Bronchus fibroblast of lung (primary cell): Measurements from ENCODE around the gene EPS8L2. TPM values are rescaled to one million over a fixed set of nuclear protein-coding genes. Genes with fewer than 3 reads are reported as not detected.

Experiments used
- total RNA-seq: library from RNA; depleted of rRNA; stranded (reverse); fragments of >200 nt; gene quantifications from 2 replicates; pipeline ENCODE4 v1.2.3, GENCODE V29; 2015

Gene EPS8L2
- 11.8 and 13.5 TPM in 2 replicates for total RNA-seq

GRCh38 chr11:705646-706438 is at the start of gene EPS8L2:
TSS of gene EPS8L2 (plus strand) at chr11:706231. CDS start at chr11:709408, 3,177 bp downstream.

GRCh38 chr11:694563-695287 is 11.3 kb upstream of the EPS8L2 start, which contains the start of gene DEAF1:
TSS of gene DEAF1 (minus strand) at chr11:695222. CDS start at chr11:695047, 175 bp downstream.

GRCh38 chr11:695538-696248 is 10.3 kb upstream of the EPS8L2 start, which contains the start of gene TMEM80:
TSS of gene TMEM80 (plus strand) at chr11:695816. CDS start at chr11:695828, 12 bp downstream.

DNA sequence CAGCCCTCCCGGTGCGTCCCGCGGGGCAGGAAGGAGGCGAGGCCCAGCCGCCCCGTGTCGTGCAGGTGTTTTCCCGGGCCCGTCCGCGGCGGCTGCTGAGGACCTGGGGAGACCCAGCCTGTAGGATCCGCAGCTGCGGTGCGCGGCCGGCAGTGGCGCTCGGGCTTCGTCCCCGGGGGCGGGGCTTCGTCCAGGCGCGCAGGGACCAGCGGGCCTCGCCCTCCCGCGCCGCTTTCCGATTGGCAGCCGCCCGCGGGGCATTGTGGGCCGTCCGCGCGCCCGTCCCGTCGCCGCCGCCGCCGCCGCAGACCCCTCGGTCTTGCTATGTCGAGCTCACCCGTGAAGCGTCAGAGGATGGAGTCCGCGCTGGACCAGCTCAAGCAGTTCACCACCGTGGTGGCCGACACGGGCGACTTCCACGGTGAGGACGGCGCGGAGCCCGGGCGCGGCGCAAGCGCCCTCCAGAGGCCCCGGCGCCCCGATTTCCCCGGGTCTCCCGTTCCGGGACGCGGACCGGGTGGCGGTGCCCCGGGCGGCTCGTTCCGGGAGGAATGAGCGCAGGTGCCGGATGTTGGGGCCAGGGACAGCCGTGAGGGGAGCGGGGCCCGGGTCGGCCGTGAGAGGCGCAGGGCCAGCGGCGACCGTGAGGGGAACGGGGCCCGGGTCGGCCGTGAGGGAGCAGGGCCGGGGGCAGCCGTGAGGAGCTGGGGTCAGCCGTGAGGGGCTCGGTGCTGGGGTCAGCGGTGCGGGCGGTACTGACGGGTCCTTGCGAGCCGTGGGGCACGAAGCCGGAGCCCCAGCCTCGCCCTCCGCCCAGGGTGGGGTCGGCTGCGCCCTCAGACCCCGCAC is 41.4 kb downstream of the EPS8L2 start, which contains the start of gene TALDO1:
TALDO1 (plus strand) TSS at position 307 of the 849 bp plus-strand sequence; CDS start at position 325, 18 bp downstream.

Other genes starting within 250 kb of the EPS8L2 start
- gene RNH1, start 199.0 kb upstream of the EPS8L2 start, total RNA-seq: 272 and 273 TPM in 2 replicates
- gene HRAS, start 170.7 kb upstream of the EPS8L2 start, total RNA-seq: 53.1 and 65.7 TPM in 2 replicates
- gene LRRC56, start 168.7 kb upstream of the EPS8L2 start, total RNA-seq: 0.30 and 0.34 TPM in 2 replicates
- 0.59 and 0.84 TPM in 2 replicates for gene LMNTD2, start 145.5 kb upstream of the EPS8L2 start, total RNA-seq
- 9.1 and 9.4 TPM in 2 replicates for gene RASSF7, start 145.3 kb upstream of the EPS8L2 start, total RNA-seq
- gene PHRF1, start 129.8 kb upstream of the EPS8L2 start, total RNA-seq: 18.1 and 20.5 TPM in 2 replicates
- 11.1 and 16.3 TPM in 2 replicates for gene IRF7, start 90.3 kb upstream of the EPS8L2 start, total RNA-seq
- gene CDHR5, start 81.3 kb upstream of the EPS8L2 start, total RNA-seq: not detected in 2 replicates
- not detected in 2 replicates for gene SCT, start 79.0 kb upstream of the EPS8L2 start, total RNA-seq
- 0.15 TPM in 1 of 2 replicates, not detected in the other for gene DRD4, start 69.0 kb upstream of the EPS8L2 start, total RNA-seq
- gene DEAF1, start 11.0 kb upstream of the EPS8L2 start, total RNA-seq: 20.7 and 27.2 TPM in 2 replicates
- gene TMEM80, start 10.4 kb upstream of the EPS8L2 start, total RNA-seq: 8.2 and 8.9 TPM in 2 replicates
- gene TALDO1, start 41.2 kb downstream of the EPS8L2 start, total RNA-seq: 157 and 164 TPM in 2 replicates
- 26.3 and 28.1 TPM in 2 replicates for gene GATD1, start 71.3 kb downstream of the EPS8L2 start, total RNA-seq
- gene CEND1, start 83.9 kb downstream of the EPS8L2 start, total RNA-seq: 3.9 and 6.1 TPM in 2 replicates
- gene SLC25A22, start 92.0 kb downstream of the EPS8L2 start, total RNA-seq: 12.9 and 13.6 TPM in 2 replicates
- gene PIDD1, start 99.0 kb downstream of the EPS8L2 start, total RNA-seq: 17.2 and 21.9 TPM in 2 replicates
- 679 and 752 TPM in 2 replicates for gene RPLP2, start 103.7 kb downstream of the EPS8L2 start, total RNA-seq
- 20.5 and 23.8 TPM in 2 replicates for gene PNPLA2, start 112.7 kb downstream of the EPS8L2 start, total RNA-seq
- 3.0 and 6.1 TPM in 2 replicates for gene CRACR2B, start 121.7 kb downstream of the EPS8L2 start, total RNA-seq
- 585 and 606 TPM in 2 replicates for gene CD151, start 126.7 kb downstream of the EPS8L2 start, total RNA-seq
- 290 and 350 TPM in 2 replicates for gene POLR2L, start 136.3 kb downstream of the EPS8L2 start, total RNA-seq
- gene TSPAN4, start 136.6 kb downstream of the EPS8L2 start, total RNA-seq: 186 and 200 TPM in 2 replicates
- gene CHID1, start 204.6 kb downstream of the EPS8L2 start, total RNA-seq: 70.1 and 73.7 TPM in 2 replicates
- 42.9 and 43.7 TPM in 2 replicates for gene AP2A2, start 219.6 kb downstream of the EPS8L2 start, total RNA-seq